GM19463 (cell line): Measurements from ENCODE around the gene ZBTB32.

Experiments
- ATAC-seq: cut with Tn5 transposase; IDR thresholded peaks from one replicate; pipeline ENCODE4 v1.9.1; 2021; ENCODE audit warnings: mild to moderate bottlenecking, moderate library complexity; ENCODE audit not compliant: unreplicated experiment

The ZBTB32 gene

GRCh38 chr19:35734273-35734672 is 29.9 kb downstream of the ZBTB32 start:
- no peak for ATAC-seq

GRCh38 chr19:35734889-35735288 is 30.5 kb downstream of the ZBTB32 start:
- no peak for ATAC-seq

GRCh38 chr19:35736913-35737886 is 32.8 kb downstream of the ZBTB32 start:
- ATAC-seq, result no peak

- no peak for ATAC-seq
Observed at GRCh38 chr19:35738021-35738886, 33.9 kb downstream of the ZBTB32 start.

GRCh38 chr19:35738887-35739229 is 34.5 kb downstream of the ZBTB32 start:
- ATAC-seq, result no peak

GRCh38 chr19:35739275-35740107 is 35.1 kb downstream of the ZBTB32 start:
- no peak for ATAC-seq

- peak; percentile 16 for ATAC-seq
Observed at GRCh38 chr19:35740108-35740422, 35.7 kb downstream of the ZBTB32 start.

- peak; percentile 62 for ATAC-seq
Observed at GRCh38 chr19:35740423-35741202, 36.3 kb downstream of the ZBTB32 start.

- ATAC-seq, result no peak
Observed at GRCh38 chr19:35741203-35741515, 36.8 kb downstream of the ZBTB32 start.

GRCh38 chr19:35742121-35742724 is 37.9 kb downstream of the ZBTB32 start, which contains the start of gene IGFLR1:
IGFLR1 (minus strand) TSS chr19:35742452; CDS start chr19:35741180, 1,272 bp downstream.
- ATAC-seq, result no peak

- ATAC-seq, result no peak
Observed at GRCh38 chr19:35743640-35744429, 39.5 kb downstream of the ZBTB32 start.

- ATAC-seq, result peak; percentile 23
Observed at GRCh38 chr19:35744430-35745327, 40.3 kb downstream of the ZBTB32 start.

- ATAC-seq, result peak; percentile 31
Observed at GRCh38 chr19:35745328-35746086, 41.1 kb downstream of the ZBTB32 start, which contains the start of the genes PSENEN and U2AF1L4. PSENEN (plus strand) TSS chr19:35745651; CDS start chr19:35745931, 280 bp downstream. U2AF1L4 (minus strand) TSS chr19:35745418; CDS start chr19:35745391, 27 bp downstream.

- ATAC-seq, result no peak
Observed at GRCh38 chr19:35746087-35746462, 41.7 kb downstream of the ZBTB32 start.

- no peak for ATAC-seq
Observed at GRCh38 chr19:35746531-35746930, 42.2 kb downstream of the ZBTB32 start.

- ATAC-seq, result peak; percentile 77
Observed at GRCh38 chr19:35748106-35749020, 44.0 kb downstream of the ZBTB32 start, which contains the start of gene LIN37. LIN37 (plus strand) TSS chr19:35748576; CDS start chr19:35748725, 149 bp downstream.
